Fibroblast of lung (primary cell): ENCODE data around the gene MFN1. TPM values are rescaled to one million over a fixed set of nuclear protein-coding genes. Genes with fewer than 3 reads are reported as not detected.

ENCODE experiments used
- DNase-seq, 2 donors: peaks; one replicate each; pipeline versions ENCODE4 v3.0.0 to v3.0.0-alpha.2; 2010; ENCODE audit warnings: low read depth in 2 of 2
- H2AFZ ChIP-seq: 2 replicates; pipeline ENCODE4 v1.5.1; 2012; ENCODE audit warnings: low read length, control low read depth, inconsistent platforms
- H3K27ac ChIP-seq: 2 replicates; pipeline ENCODE4 v1.5.1; 2011; ENCODE audit warnings: low read length, control low read depth; ENCODE audit not compliant: insufficient read depth
- H3K27me3 ChIP-seq: 2 replicates; pipeline ENCODE4 v1.5.1; 2011; ENCODE audit warnings: mild to moderate bottlenecking, low read length; ENCODE audit not compliant: control insufficient read depth, insufficient read depth
- H3K36me3 ChIP-seq: 2 replicates; pipeline ENCODE4 v1.5.1; 2011; ENCODE audit warnings: low read length; ENCODE audit not compliant: control insufficient read depth, insufficient read depth
- H3K4me1 ChIP-seq: 2 replicates; pipeline ENCODE4 v1.5.1; 2011; ENCODE audit warnings: low read length; ENCODE audit not compliant: control insufficient read depth, insufficient read depth; ENCODE audit errors: extremely low read depth
- H3K4me2 ChIP-seq: 2 replicates; pipeline ENCODE4 v1.5.1; 2011; ENCODE audit warnings: low read length, control low read depth; ENCODE audit not compliant: insufficient read depth; ENCODE audit errors: extremely low read depth
- H3K4me3 ChIP-seq, 4 experiments: fragments of 200-600 bp in 1 of 4; sonication (generic) in 1 of 4; replicated peaks in 1 of 4; 2 replicates each; pipeline ENCODE4 v1.5.1; 2011 to 2016; ENCODE audit warnings: low read length in 4 of 4, low read depth in 3 of 4, mild to moderate bottlenecking in 3 of 4, control low read depth in 2 of 4, inconsistent platforms in 1 of 4, mixed read lengths in 1 of 4; ENCODE audit not compliant: insufficient read depth in 1 of 4; ENCODE audit errors: control extremely low read depth in 1 of 4
- H3K79me2 ChIP-seq: 2 replicates; pipeline ENCODE4 v1.5.1; 2012; ENCODE audit warnings: mild to moderate bottlenecking, low read length, inconsistent platforms; ENCODE audit not compliant: control insufficient read depth, insufficient read depth
- H3K9ac ChIP-seq: 2 replicates; pipeline ENCODE4 v1.5.1; 2011; ENCODE audit warnings: mild to moderate bottlenecking, low read length, control low read depth; ENCODE audit not compliant: insufficient read depth
- H3K9me3 ChIP-seq: 2 replicates; pipeline ENCODE4 v1.5.1; 2012; ENCODE audit warnings: low read depth, low read length; ENCODE audit not compliant: control insufficient read depth, insufficient read depth
- H4K20me1 ChIP-seq: 2 replicates; pipeline ENCODE4 v1.5.1; 2011; ENCODE audit warnings: low read length; ENCODE audit not compliant: control insufficient read depth, insufficient read depth; ENCODE audit errors: extremely low read depth
- EZH2 ChIP-seq: IDR thresholded peaks from 2 replicates; pipeline ENCODE4 v1.5.1; 2012; ENCODE audit warnings: low read length, control low read depth, mild to moderate bottlenecking; ENCODE audit errors: missing control alignments
- polyA plus RNA-seq, 2 donors: library from polyadenylated mRNA; depleted of rRNA in 1 of 2; stranded (reverse) in 1 of 2; unstranded in 1 of 2; fragments of >200 nt; gene quantifications; 2 replicates each; pipeline ENCODE4 v1.2.1, GENCODE V29; 2011 to 2012; ENCODE audit warnings: missing spikeins in 1 of 2
- total RNA-seq: library from RNA; depleted of rRNA; stranded (reverse); fragments of >200 nt; gene quantifications from 2 replicates; pipeline ENCODE4 v1.2.1, GENCODE V29; 2014
- TF ChIP-seq, protein P1 (sequence below), 2 donors: IDR thresholded peaks in 1 of 2; conservative IDR thresholded peaks in 1 of 2; 1 replicate in 1 of 2; 2 replicates in 1 of 2; pipeline ENCODE4 v1.5.1; 2011 to 2012; ENCODE audit warnings: low read length in 2 of 2, control low read depth in 1 of 2, inconsistent platforms in 1 of 2, low read depth in 1 of 2, mild to moderate bottlenecking in 1 of 2

Gene MFN1
- total and polyA plus RNA-seq, 2 donors (not counting 1 experiment from before 2014, with no cell fraction given), result 48.1 to 52.8 TPM

DNA sequence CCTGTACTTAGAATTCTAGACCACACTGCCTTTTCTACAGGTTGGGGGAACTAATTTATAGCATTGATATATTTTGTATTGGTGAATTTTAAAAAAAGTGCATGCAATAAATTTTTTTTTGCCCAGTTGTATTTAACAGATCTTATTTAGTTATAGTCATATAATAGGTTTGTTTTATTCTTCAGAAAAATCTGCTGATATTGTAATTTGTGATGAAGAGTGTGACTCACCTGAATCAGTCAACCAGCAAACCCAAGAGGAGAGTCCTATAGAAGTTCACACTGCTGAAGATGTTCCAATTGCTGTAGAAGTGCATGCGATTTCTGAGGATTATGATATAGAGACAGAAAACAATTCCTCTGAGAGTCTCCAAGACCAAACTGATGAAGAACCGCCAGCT, 14.4 kb upstream of the MFN1 start:
- H3K4me1 ChIP-seq, result no peaks in the 10 kb centered on the region
- TF ChIP-seq, protein P1, sequence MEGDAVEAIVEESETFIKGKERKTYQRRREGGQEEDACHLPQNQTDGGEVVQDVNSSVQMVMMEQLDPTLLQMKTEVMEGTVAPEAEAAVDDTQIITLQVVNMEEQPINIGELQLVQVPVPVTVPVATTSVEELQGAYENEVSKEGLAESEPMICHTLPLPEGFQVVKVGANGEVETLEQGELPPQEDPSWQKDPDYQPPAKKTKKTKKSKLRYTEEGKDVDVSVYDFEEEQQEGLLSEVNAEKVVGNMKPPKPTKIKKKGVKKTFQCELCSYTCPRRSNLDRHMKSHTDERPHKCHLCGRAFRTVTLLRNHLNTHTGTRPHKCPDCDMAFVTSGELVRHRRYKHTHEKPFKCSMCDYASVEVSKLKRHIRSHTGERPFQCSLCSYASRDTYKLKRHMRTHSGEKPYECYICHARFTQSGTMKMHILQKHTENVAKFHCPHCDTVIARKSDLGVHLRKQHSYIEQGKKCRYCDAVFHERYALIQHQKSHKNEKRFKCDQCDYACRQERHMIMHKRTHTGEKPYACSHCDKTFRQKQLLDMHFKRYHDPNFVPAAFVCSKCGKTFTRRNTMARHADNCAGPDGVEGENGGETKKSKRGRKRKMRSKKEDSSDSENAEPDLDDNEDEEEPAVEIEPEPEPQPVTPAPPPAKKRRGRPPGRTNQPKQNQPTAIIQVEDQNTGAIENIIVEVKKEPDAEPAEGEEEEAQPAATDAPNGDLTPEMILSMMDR (conservative IDR thresholded peaks at IDR 0.05 in 1 of 2, IDR thresholded peaks at IDR 0.05 in 1 of 2; ENCODE audit: low read depth in 1 of 2, low read length in 2 of 2), result no peak
- no peak for TF ChIP-seq EZH2
- no peaks in the 10 kb centered on the region for H3K9me3 ChIP-seq
- peaks cover 11% of the 10 kb centered on the region for H3K36me3 ChIP-seq
- no peak overlapping the region for H3K4me3 ChIP-seq
- peaks cover 7% of the 10 kb centered on the region for H3K79me2 ChIP-seq
- H3K27me3 ChIP-seq, result no peaks in the 10 kb centered on the region
- no peak overlapping the region for H2AFZ ChIP-seq
- no peak overlapping the region for H3K9ac ChIP-seq
- H3K4me2 ChIP-seq, result no peak overlapping the region
- H4K20me1 ChIP-seq, result no peaks in the 10 kb centered on the region
- DNase-seq, result no peak
- no peak overlapping the region for H3K27ac ChIP-seq

DNA sequence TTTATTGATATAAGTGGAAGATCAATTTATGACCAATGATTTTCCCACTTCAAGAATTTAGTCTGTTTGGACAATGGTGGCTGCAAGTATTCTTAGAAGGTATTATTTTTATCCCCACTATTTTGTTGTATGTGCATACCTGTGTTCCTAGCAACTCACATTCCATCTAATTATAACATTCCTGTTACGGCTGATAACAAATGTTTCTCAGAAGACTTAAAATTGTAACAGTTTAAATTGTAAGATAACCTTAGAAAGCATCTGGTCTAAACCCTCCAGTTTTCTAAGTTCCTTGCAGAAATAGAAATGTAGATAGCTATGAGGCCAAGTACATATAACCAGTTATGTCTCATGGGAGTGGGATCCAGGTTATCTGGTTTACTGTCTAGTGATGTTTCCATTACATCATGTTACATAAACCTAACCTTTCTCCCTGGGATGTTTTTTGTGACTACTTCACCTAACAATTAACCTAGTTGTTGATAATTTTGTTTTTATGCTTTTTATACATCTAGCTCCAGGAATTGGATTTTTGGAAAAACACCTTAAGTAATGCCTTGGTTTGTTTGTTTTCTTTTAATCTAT, 11.1 kb upstream of the MFN1 start:
- no peaks in the 10 kb centered on the region for H3K4me1 ChIP-seq
- peaks cover 3% of the 10 kb centered on the region for H3K79me2 ChIP-seq
- no peak overlapping the region for H3K4me3 ChIP-seq
- TF ChIP-seq EZH2, result no peak
- TF ChIP-seq, protein P1 (conservative IDR thresholded peaks at IDR 0.05 in 1 of 2, IDR thresholded peaks at IDR 0.05 in 1 of 2; ENCODE audit: low read depth in 1 of 2, low read length in 2 of 2), result no peak
- H3K27ac ChIP-seq, result no peak overlapping the region
- H3K36me3 ChIP-seq, result peaks cover 8% of the 10 kb centered on the region
- H3K9me3 ChIP-seq, result no peaks in the 10 kb centered on the region
- H3K4me2 ChIP-seq, result no peak overlapping the region
- H3K27me3 ChIP-seq, result no peaks in the 10 kb centered on the region
- peak in 1 of 2 donors; percentile 53 for DNase-seq
- H2AFZ ChIP-seq, result no peak overlapping the region
- no peak overlapping the region for H3K9ac ChIP-seq
- H4K20me1 ChIP-seq, result no peaks in the 10 kb centered on the region

DNA sequence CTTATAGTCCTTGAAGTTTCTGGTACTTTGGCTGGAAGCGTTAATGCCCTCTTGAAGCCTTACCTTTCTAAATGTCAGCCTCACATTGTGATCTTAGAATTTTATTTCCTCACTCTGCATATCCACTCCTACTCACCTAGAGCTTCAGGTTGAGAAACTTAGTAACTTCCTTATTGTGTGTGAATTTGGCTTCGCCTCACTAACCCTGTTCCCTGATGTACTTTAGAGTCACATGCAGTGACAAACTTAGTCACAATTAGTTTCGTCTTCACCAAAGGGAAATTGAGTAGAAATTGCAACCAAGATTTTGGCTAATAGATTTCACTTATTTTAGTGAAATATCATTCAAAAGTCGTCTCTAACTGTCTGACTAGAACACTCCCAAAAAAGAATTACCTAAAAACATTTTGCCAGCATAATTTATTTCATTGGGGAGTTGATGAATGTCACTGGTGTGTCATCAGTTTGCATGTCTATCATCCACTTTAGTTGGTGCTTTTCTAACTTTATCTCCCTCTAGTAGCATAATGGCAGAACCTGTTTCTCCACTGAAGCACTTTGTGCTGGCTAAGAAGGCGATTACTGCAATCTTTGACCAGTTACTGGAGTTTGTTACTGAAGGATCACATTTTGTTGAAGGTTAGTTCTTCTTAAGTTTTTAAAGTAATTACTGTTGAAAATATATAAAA, 960 bp downstream of the MFN1 start:
- peaks cover 2% of the 10 kb centered on the region for H3K4me1 ChIP-seq
- peak overlapping the region; percentile 73 to 94 (median 88) for H3K4me3 ChIP-seq
- peaks cover 11% of the 10 kb centered on the region for H3K79me2 ChIP-seq
- H3K27me3 ChIP-seq, result no peaks in the 10 kb centered on the region
- TF ChIP-seq EZH2, result no peak
- TF ChIP-seq, protein P1 (conservative IDR thresholded peaks at IDR 0.05 in 1 of 2, IDR thresholded peaks at IDR 0.05 in 1 of 2; ENCODE audit: low read depth in 1 of 2, low read length in 2 of 2), result no peak
- no peaks in the 10 kb centered on the region for H4K20me1 ChIP-seq
- DNase-seq, result no peak
- peak overlapping the region; percentile 77 for H3K27ac ChIP-seq
- H3K9me3 ChIP-seq, result no peaks in the 10 kb centered on the region
- H2AFZ ChIP-seq, result peak overlapping the region; percentile 54
- H3K4me2 ChIP-seq, result peak overlapping the region; percentile 95
- H3K36me3 ChIP-seq, result no peaks in the 10 kb centered on the region
- peak overlapping the region; percentile 77 for H3K9ac ChIP-seq
